A549 (cell line): Measurements from ENCODE around the gene RBMXL2. TPM values are rescaled to one million over a fixed set of nuclear protein-coding genes. Genes with fewer than 3 reads are reported as not detected.

Experiments
- ATAC-seq, 2 experiments: fragments of 200-7000 bp in 1 of 2; fragments of >200 bp in 1 of 2; cut with Nextera tagmentation in 1 of 2; cut with Tn5 transposase in 1 of 2; 3 replicates each; pipeline versions ENCODE4 v1.8.0 to v1.9.1; 2018 to 2020; ENCODE audit warnings: mild to moderate bottlenecking in 1 of 2, moderate library complexity in 1 of 2
- CTCF ChIA-PET: fragments of 300-600 bp; sonication (Branson Sonifier 250); formaldehyde crosslinking; extraction: SDS; loops from one replicate; lab custom pipeline; 2021; ENCODE audit warnings: antibody characterized with exemption, inconsistent platforms; lab: Yijun Ruan, JAX
- POLR2A ChIA-PET: fragments of 350-600 bp; formaldehyde crosslinking; extraction: SDS; loops from one replicate; lab custom pipeline; 2021; ENCODE audit warnings: antibody characterized with exemption, inconsistent platforms; lab: Yijun Ruan, JAX
- DNase-seq, 2 experiments: peaks; one replicate each; pipeline versions ENCODE4 v3.0.0 to v3.0.0-alpha.2; 2011 to 2016; ENCODE audit warnings: low read depth in 1 of 2, low spot score in 1 of 2
- FAIRE-seq: peaks from 2 replicates; lab custom pipeline; 2011; peaks lifted over from hg19 to GRCh38; lab: Jason Lieb, UNC
- H3K27ac ChIP-seq, 2 experiments: fragments of >200 bp; sonication (Bioruptor Twin); formaldehyde crosslinking; 3 replicates each; pipeline ENCODE4 v1.5.1; 2016 to 2017
- H3K4me1 ChIP-seq: fragments of >200 bp; sonication (Bioruptor Twin); formaldehyde crosslinking; 3 replicates; pipeline ENCODE4 v1.6.1; 2016
- H3K4me2 ChIP-seq: fragments of >200 bp; sonication (Bioruptor Twin); formaldehyde crosslinking; 3 replicates; pipeline ENCODE4 v1.6.1; 2016
- H3K4me3 ChIP-seq: fragments of >200 bp; sonication (Bioruptor Twin); formaldehyde crosslinking; 3 replicates; pipeline ENCODE4 v1.5.1; 2016
- H3K9me3 ChIP-seq: fragments of >200 bp; sonication (Bioruptor Twin); formaldehyde crosslinking; 3 replicates; pipeline ENCODE4 v1.6.1; 2016
- CBX2 ChIP-seq: fragments of 200-600 bp; sonication (generic); IDR thresholded peaks from 2 replicates; pipeline ENCODE4 v1.6.1; 2016; ENCODE audit warnings: low read depth, mild to moderate bottlenecking, borderline replicate concordance
- CTCF ChIP-seq: fragments of >200 bp; sonication (Bioruptor Twin); formaldehyde crosslinking; IDR thresholded peaks from 3 replicates; pipeline ENCODE4 v1.5.1; 2016
- E2F6 ChIP-seq: IDR thresholded peaks from 2 replicates; pipeline ENCODE4 v1.6.1; 2012; ENCODE audit warnings: low read depth, borderline replicate concordance
- EHMT2 ChIP-seq: fragments of 200-600 bp; sonication (generic); IDR thresholded peaks from 2 replicates; pipeline ENCODE4 v1.6.1; 2016; ENCODE audit warnings: antibody characterized with exemption, low read depth, mild to moderate bottlenecking, moderate library complexity
- GATA3 ChIP-seq: IDR thresholded peaks from 2 replicates; pipeline ENCODE4 v1.6.1; 2012; ENCODE audit warnings: borderline replicate concordance
- HDAC2 ChIP-seq: fragments of 200-600 bp; sonication (generic); IDR thresholded peaks from 2 replicates; pipeline ENCODE4 v1.6.1; 2016
- HMGXB4 ChIP-seq: fragments of 250-450 bp; sonication (Bioruptor Pico); IDR thresholded peaks from 2 replicates; pipeline ENCODE4 v1.5.0; 2021; ENCODE audit warnings: mild to moderate bottlenecking, moderate library complexity, borderline replicate concordance
- HOXA7 ChIP-seq: fragments of 250-450 bp; sonication (Bioruptor Pico); IDR thresholded peaks from 2 replicates; pipeline ENCODE4 v1.5.0; 2020; ENCODE audit warnings: mild to moderate bottlenecking, moderate library complexity
- HOXB13 ChIP-seq: fragments of 250-450 bp; sonication (Bioruptor Pico); IDR thresholded peaks from 2 replicates; pipeline ENCODE4 v1.5.0; 2020; ENCODE audit warnings: low read depth, mild to moderate bottlenecking, moderate library complexity
- JUN ChIP-seq, 2 experiments: fragments of >200 bp; sonication (Bioruptor Twin); formaldehyde crosslinking; IDR thresholded peaks; 2 replicates in 1 of 2; 3 replicates in 1 of 2; pipeline ENCODE4 v1.6.1; 2016 to 2017
- KDM1A ChIP-seq: fragments of 200-600 bp; sonication (generic); IDR thresholded peaks from 2 replicates; pipeline ENCODE4 v1.6.1; 2016; ENCODE audit warnings: low read depth, mild to moderate bottlenecking
- KDM5A ChIP-seq: fragments of 200-600 bp; sonication (generic); IDR thresholded peaks from 2 replicates; pipeline ENCODE4 v1.6.1; 2016; ENCODE audit warnings: antibody characterized with exemption, mild to moderate bottlenecking
- NR3C1 ChIP-seq: fragments of >200 bp; sonication (Bioruptor Twin); formaldehyde crosslinking; IDR thresholded peaks from 3 replicates; pipeline ENCODE4 v1.6.1; 2017
- RAD21 ChIP-seq, 2 experiments: fragments of >200 bp in 1 of 2; sonication (Bioruptor Twin) in 1 of 2; formaldehyde crosslinking in 1 of 2; IDR thresholded peaks in 1 of 2; conservative IDR thresholded peaks in 1 of 2; 2 replicates in 1 of 2; 3 replicates in 1 of 2; pipeline ENCODE4 v1.6.1; 2012 to 2018; ENCODE audit warnings: inconsistent platforms in 1 of 2
- RARB ChIP-seq: fragments of 250-450 bp; sonication (Bioruptor Pico); IDR thresholded peaks from 2 replicates; pipeline ENCODE4 v1.8.0; 2021; ENCODE audit warnings: mild to moderate bottlenecking, moderate library complexity
- RFX5 ChIP-seq: fragments of 450-650 bp; IDR thresholded peaks from 2 replicates; pipeline ENCODE4 v1.7.1; 2014; ENCODE audit warnings: antibody characterized with exemption, mild to moderate bottlenecking, moderate library complexity
- SMC3 ChIP-seq: fragments of >200 bp; sonication (Bioruptor Twin); formaldehyde crosslinking; IDR thresholded peaks from 3 replicates; pipeline ENCODE4 v1.6.1; 2018; ENCODE audit warnings: inconsistent platforms
- TP53 ChIP-seq: fragments of 250-450 bp; sonication (Bioruptor Pico); IDR thresholded peaks from 2 replicates; pipeline ENCODE4 v1.5.0; 2021; ENCODE audit warnings: mild to moderate bottlenecking, moderate library complexity
- ZNF302 ChIP-seq: fragments of 250-450 bp; sonication (Bioruptor Pico); IDR thresholded peaks from 2 replicates; pipeline ENCODE4 v1.9.0; 2021; ENCODE audit warnings: inconsistent platforms, mild to moderate bottlenecking, moderate library complexity
- ZSCAN20 ChIP-seq: fragments of 250-450 bp; sonication (Bioruptor Pico); IDR thresholded peaks from 2 replicates; pipeline ENCODE4 v1.8.0; 2022; ENCODE audit warnings: mild to moderate bottlenecking, moderate library complexity
- WGBS: methylation state at CpG from one replicate; pipeline ENCODE4 v1.1.6; 2017; ENCODE audit errors: missing lambda C conversion rate; 5-methylcytosine and 5-hydroxymethylcytosine counted together
- polyA minus RNA-seq: library from RNA; depleted of rRNA, polyadenylated mRNA; stranded (reverse); fragments of >200 nt; gene quantifications from 2 replicates; pipeline ENCODE4 v1.2.3, GENCODE V29; 2011; rRNA and poly(A)+ RNA removed
- polyA plus RNA-seq, 4 experiments: library from polyadenylated mRNA; depleted of rRNA in 3 of 4; stranded (reverse); fragments of >200 nt; fragmentation: RNase III in 1 of 4; extraction: RNeasy Plus Mini Kit Qiagen cat#74134 plus additional on column Dnase treatment in 1 of 4; gene quantifications; 2 replicates in 3 of 4; 3 replicates in 1 of 4; pipeline ENCODE4 v1.2.3, GENCODE V29; 2011 to 2017

The RBMXL2 gene
- polyA plus RNA-seq (2011; rRNA removed) (not detected in 2 replicates), polyA plus RNA-seq (2017; fragmentation: RNase III; extraction: RNeasy Plus Mini Kit Qiagen cat#74134 plus additional on column Dnase treatment) (not detected in 3 replicates), polyA minus RNA-seq (not detected in 2 replicates)
- polyA plus RNA-seq (2012; cell fraction: cytosol; rRNA removed), result not detected in 2 replicates
- polyA plus RNA-seq (2012; cell fraction: nucleus; rRNA removed), result not detected in 2 replicates

- ATAC-seq (no peak), FAIRE-seq (no peak), DNase-seq (no peak)
- Histone ChIP-seq H3K4me1 (no peaks in the 10 kb centered on the region), H3K4me2 (no peak within 1 kb of the TSS), H3K4me3 (no peak within 1 kb of the TSS), H3K9me3 (no peaks in the 10 kb centered on the region), H3K27ac (no peak within 1 kb of the TSS)
- WGBS, result 84% methylated on average over 45 of the region's 45 CpGs
- TF ChIP-seq CBX2 (no peak), GATA3 (no peak), EHMT2 (no peak), KDM1A (no peak), KDM5A (no peak), RARB (no peak), NR3C1 (no peak), RFX5 (no peak), ZSCAN20 (CRISPR knock-in tag) (no peak), CTCF (no peak)
- POLR2A ChIA-PET, result no interaction called here
- CTCF ChIA-PET, result interaction anchor here (1.6 kb wide), 1 partner anchor 9 kb away, joined by 3 read pairs; no protein-coding TSS in a partner anchor
These were observed at the start of gene RBMXL2 for GRCh38 chr11:7088921-7089320. RBMXL2 (plus strand) TSS chr11:7088998; CDS start chr11:7089121, 123 bp downstream.

- FAIRE-seq, result no peak
- Histone ChIP-seq H3K4me2 (no peak overlapping the region), H3K27ac (no peak overlapping the region), H3K4me1 (no peaks in the 10 kb centered on the region), H3K9me3 (no peaks in the 10 kb centered on the region), H3K4me3 (no peak overlapping the region)
- CTCF ChIA-PET, result interaction anchor here (0.6 kb wide), 1 partner anchor 522 kb away, joined by 3 read pairs; no protein-coding TSS in a partner anchor
- TF ChIP-seq ZNF302 (no peak), HOXB13 (CRISPR knock-in tag) (no peak), HOXA7 (CRISPR knock-in tag) (no peak), JUN (IDR thresholded peaks at IDR 0.05) (no peak), TP53 (CRISPR knock-in tag) (no peak), KDM1A (no peak), CBX2 (no peak), HDAC2 (no peak), SMC3 (no peak), HMGXB4 (CRISPR knock-in tag) (no peak)
- ATAC-seq, result no peak
- POLR2A ChIA-PET, result no interaction called here
- WGBS, result 1% methylated on average over 3 of the region's 3 CpGs
- no peak for DNase-seq
These were observed 42.2 kb upstream of the RBMXL2 start for GRCh38 chr11:7046474-7047175.

GRCh38 chr11:7050191-7050590 lies 38.6 kb upstream of the RBMXL2 start:
- DNase-seq (no peak), ATAC-seq (no peak), FAIRE-seq (no peak)
- 95% methylated on average over 1 of the region's 1 CpG for WGBS
- Histone ChIP-seq H3K4me1 (no peaks in the 10 kb centered on the region), H3K27ac (no peak overlapping the region), H3K4me3 (no peak overlapping the region), H3K4me2 (no peak overlapping the region), H3K9me3 (no peaks in the 10 kb centered on the region)
- TF ChIP-seq GATA3 (no peak), RAD21 (conservative IDR thresholded peaks at IDR 0.05 in 1 of 2, IDR thresholded peaks at IDR 0.05 in 1 of 2) (no peak), E2F6 (no peak)
- POLR2A ChIA-PET, result no interaction called here
- CTCF ChIA-PET, result no interaction called here
